Measurements from ENCODE around the gene ZNF747.

ZNF747 gene

GRCh38 chr16:30565984-30566383 is 31.3 kb upstream of the ZNF747 start:
- no peak for DNase-seq (ENCODE audit: low spot score in 2 of 2)
- Histone ChIP-seq H3K9me3 (no peaks in the 10 kb centered on the region), H3K4me1 (peaks cover 2% of the 10 kb centered on the region), H3K36me3 (replicated peaks) (no peaks in the 10 kb centered on the region), H3K4me3 (no peak overlapping the region), H3K27me3 (ENCODE audit: low read depth) (no peaks in the 10 kb centered on the region)
- in situ Hi-C loops (cut with MboI; ENCODE audit: low sequenced_read_pairs), result no loop called here

GRCh38 chr16:30565526-30565925 is 30.9 kb upstream of the ZNF747 start:
- Histone ChIP-seq H3K27me3 (ENCODE audit: low read depth) (no peaks in the 10 kb centered on the region), H3K9me3 (no peaks in the 10 kb centered on the region), H3K4me1 (no peaks in the 10 kb centered on the region), H3K36me3 (replicated peaks) (no peaks in the 10 kb centered on the region), H3K4me3 (no peak overlapping the region)
- in situ Hi-C loops (cut with MboI; ENCODE audit: low sequenced_read_pairs), result no loop called here
- no peak for DNase-seq (ENCODE audit: low spot score in 2 of 2)

GRCh38 chr16:30562021-30562420 is 27.4 kb upstream of the ZNF747 start:
- no peak for DNase-seq (ENCODE audit: low spot score in 2 of 2)
- in situ Hi-C loops (cut with MboI; ENCODE audit: low sequenced_read_pairs), result no loop called here
- no peak overlapping the region for H3K4me3 ChIP-seq

GRCh38 chr16:30561089-30561816 is 26.6 kb upstream of the ZNF747 start:
- no peak overlapping the region for H3K4me3 ChIP-seq
- no peaks in the 10 kb centered on the region for H3K27me3 ChIP-seq (ENCODE audit: low read depth)
- no peaks in the 10 kb centered on the region for H3K9me3 ChIP-seq
- in situ Hi-C loops (cut with MboI; ENCODE audit: low sequenced_read_pairs), result no loop called here
- H3K36me3 ChIP-seq (replicated peaks), result no peaks in the 10 kb centered on the region
- H3K4me1 ChIP-seq, result peaks cover 9% of the 10 kb centered on the region; the same call in 1 of the 2 replicates
- DNase-seq (ENCODE audit: low spot score in 2 of 2), result no peak

More at GRCh38 chr16:30562021-30562420, 27.4 kb upstream of the ZNF747 start:
- Histone ChIP-seq H3K4me1 (peaks cover 9% of the 10 kb centered on the region; the same call in 1 of the 2 replicates), H3K27me3 (ENCODE audit: low read depth) (no peaks in the 10 kb centered on the region), H3K36me3 (replicated peaks) (no peaks in the 10 kb centered on the region), H3K9me3 (no peaks in the 10 kb centered on the region)

GRCh38 chr16:30559690-30560089 is 25.0 kb upstream of the ZNF747 start:
- Histone ChIP-seq H3K27me3 (ENCODE audit: low read depth) (no peaks in the 10 kb centered on the region), H3K4me3 (no peak overlapping the region), H3K9me3 (no peaks in the 10 kb centered on the region), H3K36me3 (replicated peaks) (peaks cover 13% of the 10 kb centered on the region), H3K4me1 (peaks cover 9% of the 10 kb centered on the region; the same call in 1 of the 2 replicates)
- no peak for DNase-seq (ENCODE audit: low spot score in 2 of 2)
- in situ Hi-C loops (cut with MboI; ENCODE audit: low sequenced_read_pairs), result no loop called here

- Histone ChIP-seq H3K4me1 (peaks cover 9% of the 10 kb centered on the region; the same call in 1 of the 2 replicates), H3K9me3 (no peaks in the 10 kb centered on the region), H3K27me3 (ENCODE audit: low read depth) (no peaks in the 10 kb centered on the region), H3K4me3 (peak overlapping the region; percentile 95), H3K36me3 (replicated peaks) (peaks cover 21% of the 10 kb centered on the region)
- no peak for DNase-seq (ENCODE audit: low spot score in 2 of 2)
- in situ Hi-C loops (cut with MboI; ENCODE audit: low sequenced_read_pairs), result no loop called here
Measured at GRCh38 chr16:30558789-30559377, 24.2 kb upstream of the ZNF747 start.

- in situ Hi-C loops (cut with MboI; ENCODE audit: low sequenced_read_pairs), result no loop called here
- H3K4me3 ChIP-seq, result peak within 1 kb of the TSS; percentile 95
- no peaks in the 10 kb centered on the region for H3K27me3 ChIP-seq (ENCODE audit: low read depth)
- H3K9me3 ChIP-seq, result no peaks in the 10 kb centered on the region
- H3K4me1 ChIP-seq, result peaks cover 9% of the 10 kb centered on the region; the same call in 1 of the 2 replicates
- DNase-seq (ENCODE audit: low spot score in 2 of 2), result peak; percentile 97 to 98
- H3K36me3 ChIP-seq (replicated peaks), result peaks cover 24% of the 10 kb centered on the region
Measured at GRCh38 chr16:30557957-30558788, 23.5 kb upstream of the ZNF747 start, which contains the start of gene ZNF764. Gene ZNF764 (minus strand): TSS chr16:30558374. CDS start chr16:30558182, 192 bp downstream.

- in situ Hi-C loops (cut with MboI; ENCODE audit: low sequenced_read_pairs), result no loop called here
- peak in 1 of 2 experiments; percentile 19 for DNase-seq (ENCODE audit: low spot score in 2 of 2)
Measured at GRCh38 chr16:30557707-30557956, 23.0 kb upstream of the ZNF747 start.

GRCh38 chr16:30556125-30556473 is 21.4 kb upstream of the ZNF747 start:
- Histone ChIP-seq H3K27me3 (ENCODE audit: low read depth) (no peaks in the 10 kb centered on the region), H3K9me3 (no peaks in the 10 kb centered on the region), H3K4me3 (no peak overlapping the region), H3K36me3 (replicated peaks) (peaks cover 24% of the 10 kb centered on the region), H3K4me1 (peaks cover 9% of the 10 kb centered on the region; the same call in 1 of the 2 replicates)
- no peak for DNase-seq (ENCODE audit: low spot score in 2 of 2)
- in situ Hi-C loops (cut with MboI; ENCODE audit: low sequenced_read_pairs), result no loop called here

More at GRCh38 chr16:30557707-30557956, 23.0 kb upstream of the ZNF747 start:
- H3K9me3 ChIP-seq, result no peaks in the 10 kb centered on the region
- H3K27me3 ChIP-seq (ENCODE audit: low read depth), result no peaks in the 10 kb centered on the region
- peaks cover 9% of the 10 kb centered on the region; the same call in 1 of the 2 replicates for H3K4me1 ChIP-seq
- peaks cover 24% of the 10 kb centered on the region for H3K36me3 ChIP-seq (replicated peaks)
- peak overlapping the region; percentile 95 for H3K4me3 ChIP-seq

- H3K9me3 ChIP-seq, result no peaks in the 10 kb centered on the region
- H3K4me1 ChIP-seq, result peaks cover 9% of the 10 kb centered on the region; the same call in 1 of the 2 replicates
- peaks cover 24% of the 10 kb centered on the region for H3K36me3 ChIP-seq (replicated peaks)
- no peak overlapping the region for H3K4me3 ChIP-seq
- no peaks in the 10 kb centered on the region for H3K27me3 ChIP-seq (ENCODE audit: low read depth)
- in situ Hi-C loops (cut with MboI; ENCODE audit: low sequenced_read_pairs), result no loop called here
- no peak for DNase-seq (ENCODE audit: low spot score in 2 of 2)
Measured at GRCh38 chr16:30555315-30556124, 20.9 kb upstream of the ZNF747 start.

- peaks cover 24% of the 10 kb centered on the region for H3K36me3 ChIP-seq (replicated peaks)
- H3K9me3 ChIP-seq, result no peaks in the 10 kb centered on the region
- in situ Hi-C loops (cut with MboI; ENCODE audit: low sequenced_read_pairs), result no loop called here
- DNase-seq (ENCODE audit: low spot score in 2 of 2), result no peak
- H3K27me3 ChIP-seq (ENCODE audit: low read depth), result no peaks in the 10 kb centered on the region
- H3K4me3 ChIP-seq, result no peak overlapping the region
- H3K4me1 ChIP-seq, result peaks cover 9% of the 10 kb centered on the region; the same call in 1 of the 2 replicates
Measured at GRCh38 chr16:30554557-30555314, 20.1 kb upstream of the ZNF747 start.

GRCh38 chr16:30553393-30553899 is 18.8 kb upstream of the ZNF747 start:
- in situ Hi-C loops (cut with MboI; ENCODE audit: low sequenced_read_pairs), result no loop called here
- H3K27me3 ChIP-seq (ENCODE audit: low read depth), result no peaks in the 10 kb centered on the region
- DNase-seq (ENCODE audit: low spot score in 2 of 2), result no peak
- peaks cover 2% of the 10 kb centered on the region; the same call in 1 of the 2 replicates for H3K4me1 ChIP-seq
- H3K36me3 ChIP-seq (replicated peaks), result peaks cover 24% of the 10 kb centered on the region
- no peaks in the 10 kb centered on the region for H3K9me3 ChIP-seq
- no peak overlapping the region for H3K4me3 ChIP-seq

Data from HAP-1 (cell line).